ENCODE measurements around the gene ST6GALNAC6. TPM values are rescaled to one million over a fixed set of nuclear protein-coding genes. Genes with fewer than 3 reads are reported as not detected.
A peak's percentile ranks its signal among the peaks of the same experiment; 100 is the strongest.

The ST6GALNAC6 gene
- total and polyA plus RNA-seq, 3 experiments from 2014 or later: 52.3 to 54.7 (median 54.0) TPM

- Mint-ChIP-seq H3K36me3 (peaks cover 8 to 86% (median 17%) of the 10 kb centered on the region in 3 donors), H3K9me3 (no peaks in the 10 kb centered on the region), H3K4me1 (peaks cover 14 to 37% (median 23%) of the 10 kb centered on the region in 3 donors), H3K27me3 (no peaks in the 10 kb centered on the region), H3K27ac (peak overlapping the region in 7 of 8 donors; percentile 59 to 90 (median 67)), H3K4me3 (peak overlapping the region in 2 of 7 donors; percentile 7 to 40)
- H3K4me1 ChIP-seq (ENCODE audit: insufficient read depth, low read length): peaks cover 28% of the 10 kb centered on the region
- H3K36me3 ChIP-seq (ENCODE audit: insufficient read depth, low read length): peaks cover 68% of the 10 kb centered on the region
- ChIA-PET CTCF (interaction anchor here (0.6 to 27.7 kb wide), 34 partner anchors 11 to 182 kb away, joined by 3 to 485 read pairs (median 4); partner anchors contain the start of genes EEIG1, NAIF1 and PIP5KL1), POLR2A (interaction anchor here (0.6 to 1.8 kb wide), 7 partner anchors 11 to 91 kb away, joined by 3 to 5 read pairs (median 5); no protein-coding TSS in a partner anchor)
- H3K27me3 ChIP-seq (ENCODE audit: insufficient read depth, low read length, poor library complexity, severe bottlenecking): no peaks in the 10 kb centered on the region
- H3K27ac ChIP-seq (ENCODE audit: low read depth, low read length): no peak overlapping the region
- DNase-seq: no peak
- no peaks in the 10 kb centered on the region for H3K9me3 ChIP-seq (ENCODE audit: low read length)
- no peak overlapping the region for H3K4me3 ChIP-seq (ENCODE audit: low read length)
Observed at GRCh38 chr9:127943011-127943662, 43.7 kb upstream of the ST6GALNAC6 start.

DNA sequence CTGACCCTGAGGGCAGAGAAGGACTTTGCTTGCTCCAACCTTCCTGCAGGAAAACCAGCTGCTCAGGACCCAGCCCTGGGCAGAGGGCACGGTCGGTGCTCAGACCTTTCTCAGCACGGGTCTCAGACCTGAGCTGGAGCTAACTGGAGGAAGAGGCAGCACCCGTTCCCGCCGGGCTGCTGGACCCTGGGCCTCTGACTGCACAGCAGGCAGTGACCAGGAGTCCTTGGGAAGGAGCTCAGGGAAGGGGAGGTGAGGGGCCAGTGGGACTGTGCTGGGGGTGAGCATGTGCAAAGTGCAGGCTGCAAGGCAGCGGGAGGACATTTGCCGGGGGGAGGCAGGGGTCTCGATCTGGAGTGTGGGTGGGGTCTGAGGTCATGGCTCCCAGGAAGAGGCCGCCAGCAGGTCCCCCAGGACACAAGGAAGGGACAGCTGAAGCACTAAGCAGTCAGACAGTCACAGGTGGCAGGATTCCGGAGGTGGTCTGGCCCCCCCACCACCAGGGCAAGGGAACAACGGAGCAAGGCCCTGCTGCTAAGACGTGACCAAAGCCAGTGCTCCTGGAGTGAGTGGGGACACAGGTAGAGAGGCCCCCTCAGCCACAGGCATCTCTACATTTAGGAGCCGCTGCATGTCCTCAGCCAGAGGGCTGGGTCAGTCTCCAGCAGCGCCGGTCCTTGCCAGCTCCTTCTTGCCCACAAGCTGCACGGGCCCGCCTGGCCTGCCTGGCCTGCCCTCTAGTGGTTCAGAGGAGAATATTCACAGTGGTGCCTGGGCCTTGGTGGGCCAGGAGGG, 43.0 kb upstream of the ST6GALNAC6 start:
- Mint-ChIP-seq H3K4me1 (peaks cover 19 to 37% (median 29%) of the 10 kb centered on the region in 3 donors), H3K9me3 (no peaks in the 10 kb centered on the region), H3K27me3 (peaks cover 0 to 5% of the 10 kb centered on the region in 2 donors), H3K27ac (peak overlapping the region in 6 of 8 donors; percentile 59 to 90 (median 68)), H3K36me3 (peaks cover 8 to 84% (median 17%) of the 10 kb centered on the region in 3 donors), H3K4me3 (peak overlapping the region in 2 of 7 donors; percentile 7 to 40)
- Histone ChIP-seq H3K27me3 (ENCODE audit: insufficient read depth, low read length, poor library complexity, severe bottlenecking) (no peaks in the 10 kb centered on the region), H3K9me3 (ENCODE audit: low read length) (no peaks in the 10 kb centered on the region), H3K4me1 (ENCODE audit: insufficient read depth, low read length) (peaks cover 27% of the 10 kb centered on the region), H3K36me3 (ENCODE audit: insufficient read depth, low read length) (peaks cover 60% of the 10 kb centered on the region), H3K4me3 (ENCODE audit: low read length) (no peak overlapping the region), H3K27ac (ENCODE audit: low read depth, low read length) (no peak overlapping the region)
- ChIA-PET POLR2A (interaction anchor here (0.6 to 1.8 kb wide), 4 partner anchors 28 to 143 kb away, joined by 3 to 5 read pairs (median 4); no protein-coding TSS in a partner anchor), CTCF (interaction anchor here (0.6 to 27.7 kb wide), 26 partner anchors 11 to 176 kb away, joined by 3 to 485 read pairs (median 4); partner anchors contain the start of genes EEIG1 and PIP5KL1)
- DNase-seq: peak in 4 of 5 donors; percentile 27 to 68 (median 57)

GRCh38 chr9:127941961-127942215, 42.5 kb upstream of the ST6GALNAC6 start:
- H3K9me3 Mint-ChIP-seq: no peaks in the 10 kb centered on the region
- Histone ChIP-seq H3K27ac (ENCODE audit: low read depth, low read length) (no peak overlapping the region), H3K9me3 (ENCODE audit: low read length) (no peaks in the 10 kb centered on the region), H3K27me3 (ENCODE audit: insufficient read depth, low read length, poor library complexity, severe bottlenecking) (no peaks in the 10 kb centered on the region), H3K4me1 (ENCODE audit: insufficient read depth, low read length) (peaks cover 31% of the 10 kb centered on the region), H3K36me3 (ENCODE audit: insufficient read depth, low read length) (peaks cover 56% of the 10 kb centered on the region), H3K4me3 (ENCODE audit: low read length) (no peak overlapping the region)
- H3K36me3 Mint-ChIP-seq: peaks cover 8 to 83% (median 17%) of the 10 kb centered on the region in 3 donors
- H3K27ac Mint-ChIP-seq: peak overlapping the region in 2 of 8 donors; percentile 36 to 74
- no peak overlapping the region for H3K4me3 Mint-ChIP-seq
- H3K4me1 Mint-ChIP-seq: peaks cover 23 to 39% (median 34%) of the 10 kb centered on the region in 3 donors
- H3K27me3 Mint-ChIP-seq: peaks cover 0 to 5% of the 10 kb centered on the region in 2 donors
- no peak for DNase-seq
- ChIA-PET POLR2A (interaction anchor here (0.6 to 1.7 kb wide), 2 partner anchors 92 to 144 kb away, joined by 3 to 5 read pairs; no protein-coding TSS in a partner anchor), CTCF (interaction anchor here (0.8 to 27.7 kb wide), 15 partner anchors 12 to 174 kb away, joined by 3 to 485 read pairs (median 4); partner anchors contain the start of gene PIP5KL1)

- POLR2A ChIA-PET: interaction anchor here (0.6 to 1.7 kb wide), 4 partner anchors 11 to 144 kb away, joined by 3 to 5 read pairs (median 3); partner anchors contain the start of gene PIP5KL1
- no peak for DNase-seq
- Mint-ChIP-seq H3K27me3 (peaks cover 0 to 6% of the 10 kb centered on the region in 2 donors), H3K4me1 (peaks cover 28 to 45% (median 40%) of the 10 kb centered on the region in 3 donors), H3K9me3 (no peaks in the 10 kb centered on the region), H3K36me3 (peaks cover 8 to 77% (median 17%) of the 10 kb centered on the region in 3 donors), H3K27ac (peak overlapping the region in 5 of 8 donors; percentile 29 to 79 (median 43)), H3K4me3 (no peak overlapping the region)
- Histone ChIP-seq H3K4me3 (ENCODE audit: low read length) (no peak overlapping the region), H3K9me3 (ENCODE audit: low read length) (no peaks in the 10 kb centered on the region), H3K36me3 (ENCODE audit: insufficient read depth, low read length) (peaks cover 53% of the 10 kb centered on the region), H3K27me3 (ENCODE audit: insufficient read depth, low read length, poor library complexity, severe bottlenecking) (no peaks in the 10 kb centered on the region), H3K4me1 (ENCODE audit: insufficient read depth, low read length) (peaks cover 37% of the 10 kb centered on the region), H3K27ac (ENCODE audit: low read depth, low read length) (peak overlapping the region; percentile 29)
- CTCF ChIA-PET: interaction anchor here (0.6 to 27.7 kb wide), 15 partner anchors 8 to 156 kb away, joined by 3 to 485 read pairs (median 4); no protein-coding TSS in a partner anchor
Observed at GRCh38 chr9:127941062-127941960, 41.9 kb upstream of the ST6GALNAC6 start.

DNA sequence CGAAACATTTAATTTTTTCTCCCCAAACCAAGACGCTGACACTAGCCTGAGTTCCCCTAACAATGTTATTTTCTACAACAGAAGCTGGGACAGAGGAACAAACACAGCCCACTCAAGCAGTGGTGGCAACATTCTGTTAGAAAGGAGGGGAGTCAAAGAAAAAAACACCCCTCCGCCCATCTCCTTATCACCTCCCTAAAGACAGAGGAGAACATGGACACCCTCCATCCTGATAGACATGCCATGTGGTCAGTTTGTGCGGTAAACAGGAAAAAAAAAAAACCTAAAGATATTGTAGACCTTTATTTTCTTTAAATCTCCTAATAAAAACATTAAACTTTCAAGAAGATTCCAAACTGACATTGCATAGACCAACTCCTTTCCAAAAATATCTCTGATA, 41.2 kb upstream of the ST6GALNAC6 start:
- Mint-ChIP-seq H3K4me3 (peak overlapping the region in 1 of 7 donors; percentile 29), H3K36me3 (peaks cover 8 to 74% (median 17%) of the 10 kb centered on the region in 3 donors), H3K4me1 (peaks cover 35 to 52% (median 47%) of the 10 kb centered on the region in 3 donors), H3K27me3 (peaks cover 0 to 7% of the 10 kb centered on the region in 2 donors), H3K27ac (peak overlapping the region in 7 of 8 donors; percentile 28 to 79 (median 36)), H3K9me3 (no peaks in the 10 kb centered on the region)
- no peaks in the 10 kb centered on the region for H3K9me3 ChIP-seq (ENCODE audit: low read length)
- peaks cover 44% of the 10 kb centered on the region for H3K4me1 ChIP-seq (ENCODE audit: insufficient read depth, low read length)
- ChIA-PET POLR2A (interaction anchor here (0.6 kb wide), 2 partner anchors 10 to 94 kb away, joined by 3 read pairs; partner anchors contain the start of gene PIP5KL1), CTCF (interaction anchor here (0.6 to 27.7 kb wide), 4 partner anchors 9 to 134 kb away, joined by 3 to 485 read pairs (median 33); no protein-coding TSS in a partner anchor)
- H3K27ac ChIP-seq (ENCODE audit: low read depth, low read length): peak overlapping the region; percentile 29
- peaks cover 47% of the 10 kb centered on the region for H3K36me3 ChIP-seq (ENCODE audit: insufficient read depth, low read length)
- no peak overlapping the region for H3K4me3 ChIP-seq (ENCODE audit: low read length)
- no peaks in the 10 kb centered on the region for H3K27me3 ChIP-seq (ENCODE audit: insufficient read depth, low read length, poor library complexity, severe bottlenecking)
- no peak for DNase-seq

- peaks cover 26% of the 10 kb centered on the region for H3K36me3 ChIP-seq (ENCODE audit: insufficient read depth, low read length)
Observed at GRCh38 chr9:127938298-127938690, 38.9 kb upstream of the ST6GALNAC6 start.

More at GRCh38 chr9:127938298-127938690, 38.9 kb upstream of the ST6GALNAC6 start:
- Histone ChIP-seq H3K4me3 (ENCODE audit: low read length) (peak overlapping the region; percentile 86), H3K9me3 (ENCODE audit: low read length) (no peaks in the 10 kb centered on the region), H3K27ac (ENCODE audit: low read depth, low read length) (no peak overlapping the region), H3K27me3 (ENCODE audit: insufficient read depth, low read length, poor library complexity, severe bottlenecking) (no peaks in the 10 kb centered on the region), H3K4me1 (ENCODE audit: insufficient read depth, low read length) (peaks cover 37% of the 10 kb centered on the region)
- Mint-ChIP-seq H3K4me3 (peak overlapping the region in 6 of 7 donors; percentile 48 to 96 (median 61)), H3K9me3 (no peaks in the 10 kb centered on the region), H3K27ac (peak overlapping the region in 5 of 8 donors; percentile 36 to 95 (median 75)), H3K27me3 (peaks cover 0 to 7% of the 10 kb centered on the region in 2 donors), H3K36me3 (peaks cover 3 to 58% (median 9%) of the 10 kb centered on the region in 3 donors), H3K4me1 (peaks cover 36 to 54% (median 41%) of the 10 kb centered on the region in 3 donors)
- ChIA-PET CTCF (interaction anchor here (1.3 to 1.8 kb wide), 2 partner anchors 96 to 146 kb away, joined by 3 to 5 read pairs; no protein-coding TSS in a partner anchor), POLR2A (no interaction called here)
- DNase-seq: no peak
